GM12872 (cell line): Measurements from ENCODE around the gene CALD1.

ENCODE experiments used
- TF ChIP-seq, protein P1 (sequence below): IDR thresholded peaks from 3 replicates; pipeline ENCODE4 v1.5.1; 2011; ENCODE audit warnings: low read depth, mild to moderate bottlenecking, low read length, moderate library complexity; ENCODE audit not compliant: insufficient read depth

CALD1 gene

DNA sequence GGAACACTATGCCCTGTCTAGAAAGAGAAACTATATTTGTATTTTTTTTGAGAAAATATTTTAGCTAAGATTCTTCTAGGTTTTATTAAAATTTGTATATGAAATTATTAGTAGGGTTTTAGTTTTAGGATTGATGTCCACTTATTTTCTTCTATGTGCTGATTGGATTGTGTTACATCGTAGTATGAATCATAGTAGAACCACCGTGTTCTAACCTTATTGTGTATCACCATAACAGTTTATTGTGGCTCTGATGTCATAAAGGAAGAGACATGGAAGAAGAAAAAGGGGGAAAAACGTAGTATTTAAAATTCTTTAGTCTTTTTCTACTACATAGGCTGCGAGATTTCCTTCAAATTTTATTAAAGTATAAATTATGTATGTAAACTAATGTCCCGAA lies 208.7 kb downstream of the CALD1 start:
- TF ChIP-seq, protein P1, sequence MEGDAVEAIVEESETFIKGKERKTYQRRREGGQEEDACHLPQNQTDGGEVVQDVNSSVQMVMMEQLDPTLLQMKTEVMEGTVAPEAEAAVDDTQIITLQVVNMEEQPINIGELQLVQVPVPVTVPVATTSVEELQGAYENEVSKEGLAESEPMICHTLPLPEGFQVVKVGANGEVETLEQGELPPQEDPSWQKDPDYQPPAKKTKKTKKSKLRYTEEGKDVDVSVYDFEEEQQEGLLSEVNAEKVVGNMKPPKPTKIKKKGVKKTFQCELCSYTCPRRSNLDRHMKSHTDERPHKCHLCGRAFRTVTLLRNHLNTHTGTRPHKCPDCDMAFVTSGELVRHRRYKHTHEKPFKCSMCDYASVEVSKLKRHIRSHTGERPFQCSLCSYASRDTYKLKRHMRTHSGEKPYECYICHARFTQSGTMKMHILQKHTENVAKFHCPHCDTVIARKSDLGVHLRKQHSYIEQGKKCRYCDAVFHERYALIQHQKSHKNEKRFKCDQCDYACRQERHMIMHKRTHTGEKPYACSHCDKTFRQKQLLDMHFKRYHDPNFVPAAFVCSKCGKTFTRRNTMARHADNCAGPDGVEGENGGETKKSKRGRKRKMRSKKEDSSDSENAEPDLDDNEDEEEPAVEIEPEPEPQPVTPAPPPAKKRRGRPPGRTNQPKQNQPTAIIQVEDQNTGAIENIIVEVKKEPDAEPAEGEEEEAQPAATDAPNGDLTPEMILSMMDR, result no peak

DNA sequence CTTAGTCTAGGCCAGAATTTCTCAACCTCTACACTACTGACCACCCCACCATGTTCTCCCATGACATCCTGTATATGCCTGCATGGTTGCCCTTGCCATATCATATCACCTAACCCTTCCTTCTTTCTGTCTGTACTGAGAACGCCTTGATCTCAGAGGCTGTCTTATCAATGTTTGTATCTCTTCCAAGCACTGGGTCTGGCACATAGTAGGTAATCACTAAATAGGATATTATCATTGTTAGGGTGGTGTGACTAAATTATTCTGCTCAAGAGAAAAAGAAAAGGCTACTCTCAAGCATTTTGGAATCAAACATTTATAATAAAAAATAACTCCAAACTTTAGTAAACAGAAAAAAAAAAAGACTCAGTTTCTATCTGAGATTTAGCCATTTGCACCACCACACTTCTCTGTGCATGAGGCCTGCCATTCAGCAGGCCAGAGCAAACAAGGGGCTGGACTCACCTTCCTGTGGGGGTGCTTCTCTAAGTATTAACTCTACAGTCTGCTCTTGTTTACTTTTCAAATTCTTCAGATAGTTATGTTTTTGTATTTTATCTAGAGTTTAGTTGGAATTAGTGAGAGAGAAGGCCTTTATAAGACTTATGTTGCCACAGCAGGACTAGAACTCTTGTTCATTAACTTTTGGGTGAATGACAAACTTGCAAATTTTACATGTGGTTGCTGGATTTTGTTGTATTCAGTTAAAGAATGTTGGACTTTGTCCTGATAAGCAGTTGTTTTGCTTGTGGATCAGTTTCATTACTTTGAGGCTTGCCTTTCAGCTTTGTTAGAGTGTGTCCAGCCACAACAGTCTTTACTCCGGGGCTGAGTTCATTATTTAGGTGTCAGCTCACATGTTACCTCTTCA lies 212.3 kb downstream of the CALD1 start:
- TF ChIP-seq, protein P1, result no peak

DNA sequence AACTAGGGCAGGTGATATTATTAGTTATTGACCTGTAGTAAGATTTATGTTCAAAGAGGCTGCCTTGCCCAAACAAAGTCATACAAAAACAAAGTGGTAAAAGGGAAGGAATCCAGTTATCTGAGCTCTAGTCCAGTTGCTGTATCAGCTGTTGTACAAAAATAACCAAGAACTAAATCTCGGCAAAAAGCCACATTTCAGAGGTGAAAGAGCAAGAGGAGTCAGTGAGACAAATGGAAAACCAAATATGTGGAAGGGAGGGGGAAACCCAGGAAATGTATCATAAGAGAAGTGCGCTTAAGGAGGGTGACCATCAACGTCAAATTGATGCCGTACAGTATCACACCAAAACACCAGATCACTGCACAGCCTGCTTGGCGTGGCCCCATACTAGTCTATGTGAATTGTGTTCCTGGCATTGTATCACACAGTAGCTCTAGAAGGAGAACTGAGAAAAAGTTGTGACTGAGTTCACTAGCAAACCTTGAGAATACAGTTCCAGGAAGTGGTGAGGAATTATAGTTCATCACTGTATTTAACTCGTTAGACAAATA lies 213.3 kb downstream of the CALD1 start:
- TF ChIP-seq, protein P1, result no peak

DNA sequence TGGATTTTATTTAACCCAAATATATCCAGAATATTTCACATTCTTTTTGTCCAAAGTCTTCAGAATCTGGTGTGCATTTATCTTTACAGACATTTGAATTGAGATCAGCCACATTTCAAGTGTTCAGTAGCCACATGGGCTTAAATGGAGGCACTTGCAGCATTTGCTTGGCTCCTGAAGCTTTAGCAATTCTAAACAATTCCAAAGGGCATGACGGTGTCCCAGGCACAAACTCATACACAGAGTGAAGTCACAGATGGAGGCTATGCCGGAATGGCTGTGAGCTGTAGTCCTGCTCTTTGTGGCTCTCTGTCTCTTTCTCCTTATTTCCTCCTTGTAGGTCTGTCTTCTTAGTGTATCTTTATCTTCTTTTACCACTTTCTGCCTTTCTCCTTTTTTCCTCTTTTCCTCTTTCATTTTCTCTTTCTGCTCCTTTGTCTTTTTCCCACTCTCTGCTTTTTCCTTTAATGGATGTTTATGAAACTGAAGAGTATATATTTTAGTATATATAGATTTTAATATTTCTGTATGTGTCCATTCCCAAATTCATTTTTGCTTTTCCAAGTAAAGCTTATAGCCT lies 214.5 kb downstream of the CALD1 start:
- TF ChIP-seq, protein P1, result no peak

DNA sequence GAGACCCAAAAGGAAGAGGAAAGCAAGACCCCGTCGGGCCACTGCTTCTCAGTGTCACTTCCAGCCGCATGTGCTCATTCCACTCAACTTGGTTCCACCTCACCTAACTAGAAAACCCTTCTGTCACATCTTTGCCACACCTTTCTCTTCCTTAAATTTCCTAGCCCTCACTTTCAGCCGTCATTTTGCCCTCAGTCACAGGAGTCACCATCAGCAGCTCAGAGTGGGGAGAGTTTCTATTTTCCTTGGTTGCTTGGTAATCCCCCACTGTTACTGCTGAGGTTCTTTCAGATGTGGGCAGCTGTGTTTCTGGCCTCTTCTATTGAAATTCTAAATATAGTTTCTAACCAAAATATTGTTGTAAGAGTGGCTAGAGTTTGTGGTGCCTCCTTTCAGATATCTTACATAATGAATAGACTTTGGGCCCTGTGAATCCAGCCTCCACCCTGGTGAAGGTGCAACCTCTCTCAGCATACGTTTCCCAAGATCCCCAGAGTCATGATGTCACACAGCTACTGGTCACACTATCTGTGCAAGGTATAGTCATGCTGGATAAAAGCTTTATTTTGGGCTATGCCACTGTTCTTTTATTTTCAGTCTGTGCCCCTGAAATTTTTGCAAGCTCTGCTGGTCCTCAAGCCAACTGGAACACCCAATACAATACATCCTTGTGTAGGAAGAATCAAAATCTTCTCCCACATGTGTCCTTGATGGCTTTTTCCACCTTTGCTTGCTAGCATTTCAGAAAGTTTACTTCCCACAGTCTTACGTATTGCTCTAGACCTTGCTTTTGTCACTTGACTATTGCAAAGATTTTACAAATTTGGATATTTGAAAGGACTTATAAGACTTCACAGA lies 216.0 kb downstream of the CALD1 start:
- TF ChIP-seq, protein P1, result no peak

DNA sequence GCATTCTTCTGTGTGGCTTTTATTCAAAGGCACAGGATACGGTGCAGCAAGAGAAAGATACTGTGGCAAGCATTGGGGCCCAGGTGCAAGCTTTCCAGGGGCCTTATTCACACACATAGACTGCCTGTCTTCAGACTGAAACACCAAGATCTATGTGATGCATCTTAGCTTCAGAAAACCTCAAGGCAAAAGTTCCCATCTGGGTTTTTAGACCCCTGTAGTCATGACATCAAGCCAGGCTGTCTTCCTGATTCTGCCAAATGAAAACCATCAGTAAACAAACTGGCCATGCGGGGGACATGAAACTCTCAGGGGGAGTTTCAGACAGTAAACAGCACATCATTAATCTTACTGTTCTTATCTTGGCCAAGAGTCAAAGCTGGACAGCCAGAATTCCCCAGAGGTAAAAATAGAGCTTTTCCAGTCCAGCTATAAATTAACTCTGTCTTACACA lies 216.7 kb downstream of the CALD1 start:
- TF ChIP-seq, protein P1, result no peak
